ENCODE measurements around the gene SLAMF8. TPM values are rescaled to one million over a fixed set of nuclear protein-coding genes. Genes with fewer than 3 reads are reported as not detected.

Gene SLAMF8
- polyA plus RNA-seq, 3 donors = 0.61 to 1.4 (median 0.78) TPM

- no peak for DNase-seq (ENCODE audit: low read depth in 3 of 3, low spot score in 2 of 3)
Observed at GRCh38 chr1:159845751-159846629, 19.3 kb downstream of the SLAMF8 start.

- DNase-seq (ENCODE audit: low read depth in 3 of 3, low spot score in 2 of 3) = no peak
Observed at GRCh38 chr1:159847231-159847630, 20.6 kb downstream of the SLAMF8 start.

- no peak for DNase-seq (ENCODE audit: low read depth in 3 of 3, low spot score in 2 of 3)
Observed at GRCh38 chr1:159848326-159848725, 21.7 kb downstream of the SLAMF8 start.

GRCh38 chr1:159849626-159850366 is 23.1 kb downstream of the SLAMF8 start:
- DNase-seq (ENCODE audit: low read depth in 3 of 3, low spot score in 2 of 3) = no peak

GRCh38 chr1:159851407-159851806 is 24.7 kb downstream of the SLAMF8 start:
- DNase-seq (ENCODE audit: low read depth in 3 of 3, low spot score in 2 of 3) = no peak

- no peak for DNase-seq (ENCODE audit: low read depth in 3 of 3, low spot score in 2 of 3)
Observed at GRCh38 chr1:159853417-159854115, 26.9 kb downstream of the SLAMF8 start.

- peak in 1 of 3 donors; percentile 43 for DNase-seq (ENCODE audit: low read depth in 3 of 3, low spot score in 2 of 3)
Observed at GRCh38 chr1:159854116-159854692, 27.5 kb downstream of the SLAMF8 start.

GRCh38 chr1:159854693-159855192 is 28.1 kb downstream of the SLAMF8 start:
- peak in 1 of 3 donors; percentile 61 for DNase-seq (ENCODE audit: low read depth in 3 of 3, low spot score in 2 of 3)

GRCh38 chr1:159855709-159856108 is 29.0 kb downstream of the SLAMF8 start:
- no peak for DNase-seq (ENCODE audit: low read depth in 3 of 3, low spot score in 2 of 3)

GRCh38 chr1:159856576-159856975 is 29.9 kb downstream of the SLAMF8 start:
- no peak for DNase-seq (ENCODE audit: low read depth in 3 of 3, low spot score in 2 of 3)

- no peak for DNase-seq (ENCODE audit: low read depth in 3 of 3, low spot score in 2 of 3)
Observed at GRCh38 chr1:159857889-159858288, 31.2 kb downstream of the SLAMF8 start.

GRCh38 chr1:159859767-159860322 is 33.2 kb downstream of the SLAMF8 start:
- no peak for DNase-seq (ENCODE audit: low read depth in 3 of 3, low spot score in 2 of 3)

- no peak for DNase-seq (ENCODE audit: low read depth in 3 of 3, low spot score in 2 of 3)
Observed at GRCh38 chr1:159860456-159860855, 33.8 kb downstream of the SLAMF8 start.

GRCh38 chr1:159861218-159861617 is 34.5 kb downstream of the SLAMF8 start:
- no peak for DNase-seq (ENCODE audit: low read depth in 3 of 3, low spot score in 2 of 3)

- DNase-seq (ENCODE audit: low read depth in 3 of 3, low spot score in 2 of 3) = no peak
Observed at GRCh38 chr1:159862031-159862430, 35.4 kb downstream of the SLAMF8 start.

- DNase-seq (ENCODE audit: low read depth in 3 of 3, low spot score in 2 of 3) = no peak
Observed at GRCh38 chr1:159862557-159862956, 35.9 kb downstream of the SLAMF8 start, which contains the start of gene VSIG8. Gene VSIG8 (minus strand): TSS chr1:159862657. CDS start chr1:159862521, 136 bp downstream.

GRCh38 chr1:159864262-159864661 is 37.6 kb downstream of the SLAMF8 start:
- no peak for DNase-seq (ENCODE audit: low read depth in 3 of 3, low spot score in 2 of 3)

GRCh38 chr1:159866066-159866465 is 39.4 kb downstream of the SLAMF8 start:
- DNase-seq (ENCODE audit: low read depth in 3 of 3, low spot score in 2 of 3) = no peak

GRCh38 chr1:159866905-159867663 is 40.4 kb downstream of the SLAMF8 start:
- DNase-seq (ENCODE audit: low read depth in 3 of 3, low spot score in 2 of 3) = no peak
